NCI-H1930 (cell line): Measurements from ENCODE around the gene FMN1.

Source experiments
- DNase-seq, 2 experiments: peaks; one replicate each; lab custom pipeline; 2025; lab: John Stamatoyannopoulos, UW

FMN1 gene

GRCh38 chr15:32723171-32723948, 471.2 kb downstream of the FMN1 start:
- no peak for DNase-seq

GRCh38 chr15:32722136-32722535, 472.4 kb downstream of the FMN1 start:
- no peak for DNase-seq

GRCh38 chr15:32721596-32721995, 472.9 kb downstream of the FMN1 start:
- no peak for DNase-seq

GRCh38 chr15:32718821-32719716, 475.4 kb downstream of the FMN1 start:
- peak in 1 of 2 experiments; percentile 7 for DNase-seq

GRCh38 chr15:32718227-32718820, 476.2 kb downstream of the FMN1 start:
- no peak for DNase-seq

- DNase-seq = peak; percentile 15 to 43
These were observed 476.9 kb downstream of the FMN1 start, which contains the start of gene GREM1 for GRCh38 chr15:32717426-32718226. TSS of gene GREM1 (plus strand) at chr15:32718004. CDS start at chr15:32730691, 12,687 bp downstream.

- no peak for DNase-seq
These were observed 477.5 kb downstream of the FMN1 start for GRCh38 chr15:32716915-32717425.

GRCh38 chr15:32716216-32716914, 478.1 kb downstream of the FMN1 start:
- no peak for DNase-seq
